Activated T-helper 1 cell treated with Interleukin-2 at 50 U/mL for 16 hours (primary cell): ENCODE results near the gene HGFAC.

Experiments used
- DNase-seq: peaks from one replicate; pipeline ENCODE4 v3.0.0-alpha.2; 2020; ENCODE audit warnings: low read depth

HGFAC gene

GRCh38 chr4:3441501-3442459 is at the start of gene HGFAC:
Gene HGFAC, plus strand, starts transcription at chr4:3441968. Its CDS starts 34 bp downstream, at chr4:3442002.
- DNase-seq = no peak

DNA sequence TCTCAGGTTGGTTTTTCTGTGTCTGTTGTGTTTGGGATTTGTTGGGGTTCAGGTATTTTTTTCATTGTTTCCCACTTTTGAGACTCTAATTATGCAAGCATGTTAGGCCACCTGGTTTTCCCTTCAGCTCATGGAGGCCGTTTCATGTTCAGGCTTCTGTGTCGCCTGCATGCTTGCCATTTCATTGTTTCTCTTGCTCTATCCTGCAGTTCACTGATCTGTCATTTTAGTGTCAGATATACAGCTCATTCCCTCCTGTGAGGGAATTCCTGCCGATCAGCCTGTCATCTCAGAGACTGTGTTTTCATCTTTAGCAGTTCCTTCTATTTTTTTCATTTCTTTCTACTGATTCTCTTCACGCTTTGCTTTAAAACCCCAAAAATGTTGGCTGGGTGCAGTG is 49.4 kb upstream of the HGFAC start:
- no peak for DNase-seq

DNA sequence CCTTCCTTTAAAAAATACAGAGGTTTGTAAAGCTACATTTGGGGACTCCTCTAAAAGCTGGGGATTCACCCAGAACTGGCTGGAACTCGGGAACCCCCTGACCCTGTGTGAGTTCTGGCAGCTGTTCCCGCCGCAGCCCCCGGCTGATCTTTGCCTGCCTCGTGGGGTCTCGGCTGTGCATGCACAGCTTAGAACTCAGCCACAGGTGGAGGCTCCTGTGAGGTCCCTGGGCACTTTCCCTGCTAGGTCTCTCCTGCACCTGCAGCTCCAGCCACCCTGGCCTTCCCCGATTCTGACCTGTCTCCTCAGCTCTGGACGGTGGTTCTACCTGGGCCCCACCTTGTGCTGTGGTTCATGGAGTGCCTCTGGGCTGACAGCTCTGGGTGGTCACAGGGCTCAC is 48.6 kb upstream of the HGFAC start:
- DNase-seq = no peak

DNA sequence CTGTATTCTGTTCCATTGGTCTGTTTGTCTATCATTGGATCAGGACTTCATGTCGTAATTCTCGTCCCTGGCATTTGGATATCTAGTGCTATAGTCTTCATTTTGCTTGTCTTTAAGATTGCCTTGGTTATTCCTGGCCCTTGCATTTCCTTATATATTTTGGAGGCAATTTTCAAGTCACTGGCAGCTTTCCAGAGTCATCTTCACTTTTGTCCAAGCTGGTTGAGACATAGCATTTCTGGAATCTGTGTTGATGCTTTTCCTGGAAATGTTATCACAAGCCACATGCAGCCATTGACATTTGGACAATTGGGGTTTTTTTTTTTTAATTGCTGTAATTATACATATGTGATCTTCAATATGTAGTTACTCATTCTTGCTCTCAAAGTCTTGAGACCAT is 45.2 kb upstream of the HGFAC start:
- DNase-seq = no peak

GRCh38 chr4:3397128-3397527 is 44.6 kb upstream of the HGFAC start:
- no peak for DNase-seq

DNA sequence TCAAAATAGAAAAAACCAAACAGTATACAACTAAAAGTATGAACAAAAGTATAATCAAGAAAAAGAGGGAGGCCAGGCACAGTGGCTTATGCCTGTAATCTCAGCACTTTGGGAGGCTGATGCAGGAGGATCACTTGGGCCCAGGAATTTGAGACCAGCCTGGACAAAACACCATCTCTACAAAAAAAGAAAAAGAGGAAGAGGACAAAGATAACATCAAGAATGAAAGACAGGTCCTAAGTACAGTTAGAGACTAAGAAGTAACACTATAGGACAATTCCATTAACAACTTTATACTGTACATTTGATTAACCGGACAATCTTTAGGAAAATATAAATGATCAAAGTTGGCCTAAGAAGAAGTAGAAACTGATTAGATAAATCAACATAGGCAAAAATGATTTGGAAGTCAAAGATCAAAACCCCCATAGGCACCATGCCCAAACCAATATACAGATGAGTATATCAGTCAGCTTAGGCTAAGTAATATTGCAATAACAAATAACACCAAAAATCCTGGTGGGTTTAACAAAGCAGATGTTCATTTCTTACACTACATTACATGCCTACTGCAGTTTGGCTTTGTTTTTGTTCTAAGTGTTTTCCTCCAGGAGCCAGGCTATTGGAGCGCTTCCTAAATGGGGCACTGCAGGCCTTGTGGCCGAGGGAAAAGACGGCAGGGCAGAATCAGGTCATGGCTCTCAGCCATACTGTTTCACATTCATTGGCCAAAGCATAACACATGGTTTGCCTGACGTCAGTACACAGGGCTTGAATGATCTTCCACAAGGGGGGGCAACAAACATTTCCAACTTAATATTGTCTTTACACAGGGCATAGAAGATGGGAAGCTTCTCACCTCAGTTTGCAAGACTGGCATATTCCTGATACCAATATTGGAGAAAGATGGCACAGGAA is 42.2 kb upstream of the HGFAC start:
- DNase-seq = no peak

DNA sequence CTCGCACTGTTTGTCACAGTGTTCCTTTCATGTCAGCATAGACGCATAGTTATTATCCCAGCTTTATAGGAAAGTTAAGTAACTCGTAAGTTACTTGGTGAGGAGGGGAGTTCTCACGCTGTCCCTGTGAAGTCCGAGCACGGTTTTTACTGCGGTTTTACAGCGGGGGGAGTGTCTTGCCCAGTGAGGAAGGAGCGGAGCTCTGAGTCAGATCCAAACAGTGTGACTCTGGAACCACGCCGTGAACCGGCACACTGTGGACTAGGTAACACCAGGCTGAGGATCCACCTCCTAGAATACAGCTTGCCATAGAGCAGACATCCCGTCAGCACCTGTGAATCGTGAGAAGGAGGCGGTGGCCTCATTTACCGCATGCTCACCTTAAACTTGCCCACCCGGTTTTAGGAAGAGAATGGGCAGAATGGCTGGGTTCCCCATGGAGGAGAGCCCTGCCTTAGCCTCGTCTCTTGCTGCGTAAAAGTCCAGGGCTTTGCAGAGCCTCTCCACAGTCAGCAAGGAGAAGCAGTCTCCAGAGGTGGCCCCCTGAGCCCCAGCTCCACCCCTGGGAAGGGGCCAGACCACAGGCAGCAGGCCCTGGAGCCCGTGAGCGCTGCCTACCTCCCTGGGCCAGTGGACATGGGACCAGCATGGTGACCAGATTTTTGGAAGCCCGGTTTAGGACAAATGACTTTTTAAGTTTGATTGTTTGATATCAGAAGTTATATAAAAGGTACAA is 40.2 kb upstream of the HGFAC start:
- DNase-seq = no peak

GRCh38 chr4:3402491-3403347 is 39.0 kb upstream of the HGFAC start:
- no peak for DNase-seq

DNA sequence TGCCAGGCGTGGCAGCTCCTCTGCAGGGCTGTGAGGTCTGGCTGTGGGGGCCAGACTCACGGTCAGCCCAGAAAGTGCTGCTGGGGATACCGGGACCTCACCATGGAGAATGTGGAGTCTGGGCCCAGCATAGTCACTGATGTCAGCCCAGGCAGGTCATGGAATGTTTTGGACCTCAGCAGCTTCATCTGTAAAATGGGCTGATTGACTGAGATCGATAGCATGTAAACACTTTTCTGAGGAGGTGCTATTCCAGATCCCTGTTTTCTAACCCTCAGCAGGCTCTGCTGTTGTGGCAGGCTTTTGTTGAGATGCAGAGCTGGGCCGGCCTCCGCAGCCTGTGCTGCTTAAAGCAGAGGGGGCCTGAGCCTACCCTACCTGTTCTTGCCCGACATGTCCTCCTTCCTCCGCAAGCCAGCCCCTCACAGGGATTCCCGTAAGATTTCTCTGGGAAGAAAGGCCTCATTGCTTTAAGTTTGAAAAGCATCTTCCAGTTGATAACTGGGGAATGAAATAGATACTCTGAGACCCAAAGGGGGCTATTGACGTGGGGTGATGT is 38.3 kb upstream of the HGFAC start:
- no peak for DNase-seq

- DNase-seq = no peak
These were observed 37.2 kb upstream of the HGFAC start for GRCh38 chr4:3404546-3404945.

DNA sequence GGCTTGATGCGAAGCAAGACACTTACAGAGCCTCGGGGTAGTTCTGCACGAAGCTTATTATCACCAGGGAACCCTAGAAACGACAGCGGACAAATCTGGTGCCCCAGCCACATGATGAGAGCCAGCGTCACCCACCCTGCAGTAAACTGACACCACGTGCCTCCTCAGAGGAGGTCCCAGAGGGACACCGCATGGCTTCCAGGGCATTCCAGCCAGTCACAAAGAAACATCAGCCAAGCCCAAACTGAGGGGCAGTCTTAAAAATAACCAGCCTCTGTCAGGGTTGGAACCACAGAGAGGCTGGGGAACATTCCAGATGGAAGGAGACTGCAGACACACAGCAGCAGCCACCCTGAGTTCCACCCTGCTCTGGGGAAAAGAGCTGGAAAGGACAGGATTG is 36.6 kb upstream of the HGFAC start:
- DNase-seq = no peak

DNA sequence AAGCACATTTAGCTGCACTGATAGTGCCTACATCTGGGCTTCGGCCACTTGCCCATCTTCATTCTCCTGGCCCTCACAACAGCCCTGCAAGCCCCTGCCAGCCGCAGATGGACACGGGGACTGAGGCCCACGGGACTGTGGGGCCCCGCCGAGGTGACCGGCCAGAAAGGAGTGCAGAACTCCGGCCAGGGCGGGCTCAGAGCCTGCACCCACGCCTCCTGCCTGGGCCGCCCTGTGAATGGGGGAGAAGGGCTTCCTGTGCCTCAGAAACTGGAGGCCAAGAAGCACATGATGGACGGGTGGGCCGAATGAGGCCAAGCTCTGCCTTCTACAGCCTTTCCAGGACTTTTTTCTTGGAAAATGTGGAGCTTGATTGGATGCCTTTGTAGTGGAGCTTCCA is 35.7 kb upstream of the HGFAC start:
- DNase-seq = no peak

- no peak for DNase-seq
These were observed 35.3 kb upstream of the HGFAC start for GRCh38 chr4:3406431-3406830.

DNA sequence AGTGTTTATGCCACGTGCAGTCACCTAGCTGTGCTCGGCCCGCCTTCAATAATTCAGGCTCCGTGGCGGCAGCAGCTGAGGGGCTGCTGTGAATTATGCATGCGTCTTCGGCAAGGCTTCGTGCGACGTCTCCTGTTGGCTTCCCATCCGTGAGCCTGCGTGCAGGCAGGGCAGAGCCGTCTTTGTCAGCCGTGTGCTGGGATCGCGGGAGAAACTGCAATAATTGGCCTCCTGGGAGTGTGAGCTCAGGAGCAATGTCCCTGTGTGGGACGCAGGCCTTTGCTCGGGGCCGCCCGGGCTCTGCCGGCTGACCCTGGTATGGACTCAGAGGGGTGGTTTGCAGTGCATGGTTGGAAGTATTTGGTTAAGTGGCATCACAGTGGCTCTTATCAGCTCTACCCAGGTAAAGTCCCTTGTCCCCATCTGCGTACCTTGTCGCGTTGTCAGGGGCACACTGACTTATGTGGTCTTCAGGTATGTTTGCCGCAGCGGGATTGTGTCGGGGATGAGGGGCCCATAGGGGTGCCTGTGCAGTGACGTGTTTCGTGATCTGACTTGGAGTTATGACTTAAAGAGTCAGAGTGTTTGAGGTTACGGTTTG is 34.5 kb upstream of the HGFAC start:
- DNase-seq = no peak

GRCh38 chr4:3407930-3408792 is 33.6 kb upstream of the HGFAC start:
- no peak for DNase-seq

DNA sequence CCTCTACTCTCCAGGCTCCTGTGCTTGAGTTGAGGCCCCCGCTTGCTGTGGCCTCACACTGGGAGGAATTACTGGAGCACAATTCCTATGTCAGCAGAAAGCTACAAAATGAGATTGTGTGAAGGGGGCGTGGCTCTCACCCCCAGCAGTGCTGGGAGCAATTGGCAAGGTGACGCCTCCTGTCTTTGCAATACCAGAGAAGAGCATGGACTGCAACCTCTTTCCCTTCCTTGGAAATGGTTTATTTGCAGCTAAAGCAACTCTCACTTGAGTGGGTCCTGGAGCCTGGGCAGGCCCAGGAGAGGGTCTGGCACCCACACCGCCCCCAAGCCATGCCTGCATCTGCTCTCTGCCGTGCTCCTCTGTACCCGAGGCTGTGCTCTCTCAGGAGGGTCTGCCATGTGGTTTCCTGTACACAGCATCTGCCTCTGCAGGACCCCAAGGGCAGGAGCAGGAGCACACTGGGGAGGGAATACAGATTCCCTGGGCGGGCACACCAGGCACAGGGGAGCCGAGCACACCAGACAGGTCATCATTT is 32.9 kb upstream of the HGFAC start:
- no peak for DNase-seq

DNA sequence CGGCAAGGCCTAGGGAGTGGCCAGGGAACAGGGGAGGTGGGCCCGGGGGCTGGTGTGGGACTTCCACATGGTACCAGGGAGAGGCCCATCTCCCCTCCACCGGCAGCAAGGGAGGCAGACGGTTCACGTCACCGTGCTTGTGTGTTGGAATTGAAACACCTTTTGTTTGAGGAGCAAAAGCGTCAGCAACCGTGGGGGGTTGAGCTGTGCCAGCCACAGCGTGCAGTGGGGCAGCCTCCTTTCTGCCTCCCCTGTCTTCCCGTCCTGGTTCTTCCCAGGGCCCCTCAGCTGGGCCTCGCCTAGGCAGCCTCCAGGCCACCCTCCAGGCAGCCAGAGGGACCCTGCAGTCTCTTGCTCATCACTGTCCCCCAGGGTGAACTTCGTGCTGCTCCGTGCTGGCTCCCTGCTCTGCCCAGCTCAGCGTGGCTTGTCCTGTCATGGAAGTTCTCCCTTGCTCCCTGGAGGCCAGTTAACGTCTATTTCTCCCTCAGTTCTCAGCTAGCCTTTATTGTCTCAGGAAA is 32.1 kb upstream of the HGFAC start:
- DNase-seq = no peak

- DNase-seq = no peak
These were observed 31.2 kb upstream of the HGFAC start for GRCh38 chr4:3410401-3411135.
